ENCODE data around the gene SNX2. TPM values are rescaled to one million over a fixed set of nuclear protein-coding genes. Genes with fewer than 3 reads are reported as not detected.
"Not testable (repeated sequence)": the region's sequence is repeated elsewhere in the genome, so short reads cannot be mapped to it uniquely, and the experiment has no call there.

Gene SNX2
- polyA plus RNA-seq, 1 experiment = 63.9 TPM

DNA sequence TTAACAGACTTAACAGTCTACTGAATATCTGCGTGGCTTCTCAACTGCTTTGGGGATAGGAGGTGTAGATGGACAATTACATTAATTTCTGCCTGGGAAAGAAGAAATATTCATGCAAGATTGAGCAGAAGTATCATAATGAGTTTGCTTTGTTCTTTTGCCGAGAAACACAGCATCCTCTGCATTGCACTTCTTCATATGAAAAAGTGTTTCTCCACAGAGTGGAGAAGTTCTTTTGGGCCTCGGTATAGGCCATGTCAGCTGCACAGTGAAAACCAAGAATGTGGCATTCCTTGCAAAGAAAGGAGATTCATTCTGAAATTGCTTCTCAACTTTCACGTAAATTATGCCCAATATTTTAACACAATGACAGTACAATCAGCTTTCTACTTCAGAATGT, 17.6 kb upstream of the SNX2 start:
- POLR2A ChIA-PET = no interaction called here
- Histone ChIP-seq H3K9me3 (ENCODE audit: control insufficient read depth, insufficient read depth, low read length) (no peaks in the 10 kb centered on the region), H3K27ac (ENCODE audit: low read depth, low read length) (no peak overlapping the region), H3K4me3 (ENCODE audit: low read depth, low read length) (no peak overlapping the region), H3K27me3 (ENCODE audit: control insufficient read depth, insufficient read depth, low read length) (no peaks in the 10 kb centered on the region)
- CTCF ChIA-PET = no interaction called here
- DNase-seq (ENCODE audit: low read depth, low spot score) = no peak
- TF ChIP-seq CTCF (IDR thresholded peaks at IDR 0.05; ENCODE audit: low read depth, low read length) = no peak

- H3K27ac ChIP-seq (ENCODE audit: low read depth, low read length) = no peak overlapping the region
- H3K4me3 ChIP-seq (ENCODE audit: low read depth, low read length) = no peak overlapping the region
- ChIA-PET CTCF (interaction anchor here (0.6 to 0.7 kb wide), 2 partner anchors 16 to 1943 kb away, joined by 3 to 5 read pairs; no protein-coding TSS in a partner anchor), POLR2A (no interaction called here)
- no peak for TF ChIP-seq CTCF (IDR thresholded peaks at IDR 0.05; ENCODE audit: low read depth, low read length)
- DNase-seq (ENCODE audit: low read depth, low spot score) = no peak
- no peaks in the 10 kb centered on the region for H3K27me3 ChIP-seq (ENCODE audit: control insufficient read depth, insufficient read depth, low read length)
- H3K9me3 ChIP-seq (ENCODE audit: control insufficient read depth, insufficient read depth, low read length) = no peaks in the 10 kb centered on the region
These were observed 15.4 kb upstream of the SNX2 start for GRCh38 chr5:122759241-122760070.

DNA sequence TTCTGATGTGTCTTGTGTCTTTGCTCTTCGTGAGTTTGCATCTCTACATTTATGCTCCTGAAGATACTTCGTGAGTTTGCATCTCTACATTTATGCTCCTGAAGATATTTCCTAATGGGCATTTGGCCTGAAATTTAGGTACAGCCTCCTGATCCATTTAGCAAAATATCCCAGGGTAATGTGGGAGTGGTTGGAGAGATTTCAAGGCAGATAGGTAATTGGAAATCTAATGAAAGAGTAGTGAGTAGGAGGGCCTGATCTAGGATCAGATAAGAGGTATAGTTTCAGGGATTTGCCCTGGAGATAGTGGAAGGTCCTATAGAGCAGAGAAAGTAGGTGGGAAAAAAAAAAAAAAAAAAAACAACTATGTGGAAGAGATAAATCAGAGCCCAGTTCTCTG, 14.6 kb upstream of the SNX2 start:
- DNase-seq (ENCODE audit: low read depth, low spot score) = no peak
- Histone ChIP-seq H3K4me3 (ENCODE audit: low read depth, low read length) (no peak overlapping the region), H3K9me3 (ENCODE audit: control insufficient read depth, insufficient read depth, low read length) (no peaks in the 10 kb centered on the region), H3K27ac (ENCODE audit: low read depth, low read length) (no peak overlapping the region), H3K27me3 (ENCODE audit: control insufficient read depth, insufficient read depth, low read length) (no peaks in the 10 kb centered on the region)
- POLR2A ChIA-PET = no interaction called here
- TF ChIP-seq CTCF (IDR thresholded peaks at IDR 0.05; ENCODE audit: low read depth, low read length) = no peak
- CTCF ChIA-PET = interaction anchor here (0.7 kb wide), 1 partner anchor 584 kb away, joined by 3 read pairs; no protein-coding TSS in a partner anchor

DNA sequence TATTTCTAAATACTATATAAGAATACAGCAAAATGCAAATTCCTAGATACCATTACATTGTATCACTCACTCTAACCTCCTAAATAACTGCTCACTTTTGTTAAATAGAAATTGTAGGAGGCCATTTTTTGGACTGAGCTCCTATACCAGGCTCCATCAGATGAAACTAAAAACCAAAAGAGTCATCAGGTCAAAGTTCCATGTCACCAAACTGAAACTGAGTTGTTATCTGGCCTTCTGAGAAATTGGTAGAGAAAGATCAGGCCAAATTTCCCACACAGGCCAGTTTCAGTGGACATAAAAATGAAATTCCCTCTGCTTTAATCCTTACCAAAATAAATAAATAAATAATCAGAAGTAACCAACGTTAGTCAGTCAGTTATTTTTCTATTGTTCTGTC, 13.8 kb upstream of the SNX2 start:
- ChIA-PET POLR2A (no interaction called here), CTCF (interaction anchor here (0.7 kb wide), 1 partner anchor 583 kb away, joined by 3 read pairs; no protein-coding TSS in a partner anchor)
- Histone ChIP-seq H3K9me3 (ENCODE audit: control insufficient read depth, insufficient read depth, low read length) (no peaks in the 10 kb centered on the region), H3K27ac (ENCODE audit: low read depth, low read length) (no peak overlapping the region), H3K4me3 (ENCODE audit: low read depth, low read length) (no peak overlapping the region), H3K27me3 (ENCODE audit: control insufficient read depth, insufficient read depth, low read length) (no peaks in the 10 kb centered on the region)
- TF ChIP-seq CTCF (IDR thresholded peaks at IDR 0.05; ENCODE audit: low read depth, low read length) = no peak
- no peak for DNase-seq (ENCODE audit: low read depth, low spot score)

DNA sequence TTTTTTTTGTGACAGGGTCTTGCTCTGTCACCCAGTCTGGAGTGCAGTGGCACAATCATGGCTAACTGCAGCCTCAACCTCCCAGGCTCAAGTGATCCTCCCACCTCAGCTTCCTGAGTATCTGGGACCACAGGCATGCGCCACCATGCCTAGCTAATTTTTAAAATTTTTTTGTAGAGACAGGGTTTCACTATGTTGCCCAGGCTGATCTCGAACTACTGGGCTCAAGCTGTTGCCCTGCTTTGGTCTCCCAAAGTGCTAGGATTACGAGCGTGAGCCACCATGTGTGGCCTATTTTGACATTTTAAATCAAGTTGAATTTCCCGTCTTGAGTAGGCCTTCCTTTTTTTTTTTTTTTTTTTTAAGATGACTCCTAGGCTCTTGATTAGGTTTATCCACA, 13.0 kb upstream of the SNX2 start:
- DNase-seq (ENCODE audit: low read depth, low spot score); H3K9me3 ChIP-seq (ENCODE audit: control insufficient read depth, insufficient read depth, low read length); CTCF ChIA-PET; POLR2A ChIA-PET; H3K27ac ChIP-seq (ENCODE audit: low read depth, low read length); H3K27me3 ChIP-seq (ENCODE audit: control insufficient read depth, insufficient read depth, low read length); H3K4me3 ChIP-seq (ENCODE audit: low read depth, low read length): not testable (repeated sequence)
